Mucosa of rectum (tissue), 2 donors: ENCODE measurements around the gene TPM2.
"Not testable (repeated sequence)": the region's sequence is repeated elsewhere in the genome, so short reads cannot be mapped to it uniquely, and the experiment has no call there.

Experiments used
- H3K27ac ChIP-seq, 2 donors: one replicate each; pipeline ENCODE4 v1.7.0; 2013; ENCODE audit warnings: inconsistent platforms in 2 of 2, low read depth in 2 of 2, low read length in 2 of 2
- H3K27me3 ChIP-seq, 2 donors: one replicate each; pipeline ENCODE4 v1.7.0; 2013; ENCODE audit warnings: low read length in 2 of 2; ENCODE audit not compliant: control insufficient read depth in 2 of 2, insufficient read depth in 2 of 2
- H3K36me3 ChIP-seq, 2 donors: one replicate each; pipeline ENCODE4 v1.7.0; 2013; ENCODE audit warnings: low read length in 2 of 2; ENCODE audit not compliant: control insufficient read depth in 2 of 2, insufficient read depth in 2 of 2
- H3K4me1 ChIP-seq, 2 donors: one replicate each; pipeline ENCODE4 v1.7.0; 2013; ENCODE audit warnings: low read length in 2 of 2, mild to moderate bottlenecking in 1 of 2; ENCODE audit not compliant: control insufficient read depth in 2 of 2, insufficient read depth in 2 of 2
- H3K4me3 ChIP-seq, 2 donors: one replicate each; pipeline ENCODE4 v1.7.0; 2013; ENCODE audit warnings: low read length in 2 of 2
- H3K9ac ChIP-seq, 2 donors: one replicate each; pipeline ENCODE4 v1.7.0; 2013; ENCODE audit warnings: low read length in 2 of 2, low read depth in 1 of 2, mild to moderate bottlenecking in 1 of 2
- H3K9me3 ChIP-seq, 2 donors: one replicate each; pipeline ENCODE4 v1.7.0; 2013; ENCODE audit warnings: low read length in 2 of 2; ENCODE audit not compliant: control insufficient read depth in 2 of 2
- donor health status: healthy.
- donor health status: Normal muscosa, but diverticular disease.

Gene TPM2

GRCh38 chr9:35646533-35647265, 43.0 kb downstream of the TPM2 start:
- H3K4me3 ChIP-seq = peak overlapping the region; percentile 89 to 93
- no peaks in the 10 kb centered on the region for H3K9me3 ChIP-seq
- no peaks in the 10 kb centered on the region for H3K36me3 ChIP-seq

GRCh38 chr9:35646153-35646532, 43.6 kb downstream of the TPM2 start:
- Histone ChIP-seq H3K27me3 (no peaks in the 10 kb centered on the region), H3K4me1 (peaks cover 9 to 14% of the 10 kb centered on the region in 2 donors), H3K27ac (peak overlapping the region; percentile 72 to 87), H3K4me3 (peak overlapping the region; percentile 89 to 93), H3K9me3 (no peaks in the 10 kb centered on the region), H3K9ac (peak overlapping the region; percentile 81 to 91), H3K36me3 (no peaks in the 10 kb centered on the region)

More at GRCh38 chr9:35646533-35647265, 43.0 kb downstream of the TPM2 start:
- Histone ChIP-seq H3K9ac (peak overlapping the region; percentile 81 to 91), H3K4me1 (peaks cover 13 to 19% of the 10 kb centered on the region in 2 donors), H3K27me3 (no peaks in the 10 kb centered on the region), H3K27ac (peak overlapping the region; percentile 72 to 87)

GRCh38 chr9:35645736-35646135, 44.0 kb downstream of the TPM2 start:
- Histone ChIP-seq H3K4me1 (peaks cover 9 to 14% of the 10 kb centered on the region in 2 donors), H3K9ac (peak overlapping the region; percentile 81 to 91), H3K4me3 (peak overlapping the region; percentile 89 to 93), H3K27ac (peak overlapping the region; percentile 72 to 87)
- H3K27me3 ChIP-seq, H3K9me3 ChIP-seq, H3K36me3 ChIP-seq: not testable (repeated sequence)

- H3K4me1 ChIP-seq = peaks cover 7 to 11% of the 10 kb centered on the region in 2 donors
- no peaks in the 10 kb centered on the region for H3K27me3 ChIP-seq
- no peak overlapping the region for H3K4me3 ChIP-seq
- H3K27ac ChIP-seq = no peak overlapping the region
- no peak overlapping the region for H3K9ac ChIP-seq
- H3K9me3 ChIP-seq = no peaks in the 10 kb centered on the region
- H3K36me3 ChIP-seq = no peaks in the 10 kb centered on the region
Measured at GRCh38 chr9:35643046-35643445, 46.7 kb downstream of the TPM2 start.

- not testable (repeated sequence) for H3K9me3 ChIP-seq, H3K9ac ChIP-seq, H3K4me3 ChIP-seq, H3K27me3 ChIP-seq, H3K27ac ChIP-seq, H3K4me1 ChIP-seq, H3K36me3 ChIP-seq
Measured at GRCh38 chr9:35641478-35641877, 48.2 kb downstream of the TPM2 start.

- H3K4me3 ChIP-seq, H3K36me3 ChIP-seq, H3K4me1 ChIP-seq, H3K9ac ChIP-seq, H3K27me3 ChIP-seq, H3K27ac ChIP-seq, H3K9me3 ChIP-seq: not testable (repeated sequence)
Measured at GRCh38 chr9:35640431-35640830, 49.3 kb downstream of the TPM2 start.

- Histone ChIP-seq H3K9ac (no peak overlapping the region), H3K4me1 (no peaks in the 10 kb centered on the region), H3K27me3 (no peaks in the 10 kb centered on the region), H3K4me3 (no peak overlapping the region), H3K9me3 (no peaks in the 10 kb centered on the region), H3K27ac (no peak overlapping the region), H3K36me3 (no peaks in the 10 kb centered on the region)
Measured at GRCh38 chr9:35639631-35640030, 50.1 kb downstream of the TPM2 start.

- not testable (repeated sequence) for H3K4me3 ChIP-seq, H3K27me3 ChIP-seq, H3K4me1 ChIP-seq, H3K36me3 ChIP-seq, H3K9ac ChIP-seq, H3K9me3 ChIP-seq, H3K27ac ChIP-seq
Measured at GRCh38 chr9:35639225-35639624, 50.5 kb downstream of the TPM2 start.

- not testable (repeated sequence) for H3K36me3 ChIP-seq, H3K4me3 ChIP-seq, H3K9me3 ChIP-seq, H3K4me1 ChIP-seq, H3K27ac ChIP-seq, H3K27me3 ChIP-seq, H3K9ac ChIP-seq
Measured at GRCh38 chr9:35638751-35639150, 51.0 kb downstream of the TPM2 start.

- H3K4me3 ChIP-seq, H3K9me3 ChIP-seq, H3K4me1 ChIP-seq, H3K27me3 ChIP-seq, H3K9ac ChIP-seq, H3K27ac ChIP-seq, H3K36me3 ChIP-seq: not testable (repeated sequence)
Measured at GRCh38 chr9:35637427-35637955, 52.2 kb downstream of the TPM2 start.
